GM23338 (cell line): ENCODE results near the gene OTUD4. TPM values are rescaled to one million over a fixed set of nuclear protein-coding genes. Genes with fewer than 3 reads are reported as not detected.

ENCODE experiments used
- ATAC-seq: fragments of 200-7000 bp; cut with Tn5 transposase; 3 replicates; pipeline ENCODE4 v1.9.1; 2020
- DNase-seq: peaks from one replicate; pipeline ENCODE4 v3.0.0-alpha.2; 2015; ENCODE audit warnings: low spot score
- H2AFZ ChIP-seq: fragments of 200-600 bp; sonication (generic); 2 replicates; pipeline ENCODE4 v1.8.0; 2016; ENCODE audit warnings: antibody characterized with exemption, mild to moderate bottlenecking, moderate library complexity
- H3F3A ChIP-seq: fragments of 200-600 bp; sonication (generic); replicated peaks from 2 replicates; pipeline ENCODE4 v1.8.0; 2017; ENCODE audit warnings: antibody characterized with exemption, mixed run types, low read depth
- H3K27ac ChIP-seq: fragments of 200-600 bp; sonication (generic); 2 replicates; pipeline ENCODE4 v1.6.1; 2016; ENCODE audit warnings: low read depth
- H3K27me3 ChIP-seq: fragments of 200-600 bp; sonication (generic); 2 replicates; pipeline ENCODE4 v1.8.0; 2016; ENCODE audit warnings: mild to moderate bottlenecking, mixed run types, moderate library complexity; ENCODE audit not compliant: insufficient read depth
- H3K36me3 ChIP-seq: fragments of 200-600 bp; sonication (generic); 2 replicates; pipeline ENCODE4 v1.8.0; 2016; ENCODE audit warnings: mild to moderate bottlenecking; ENCODE audit not compliant: insufficient read depth
- H3K4me1 ChIP-seq: fragments of 200-600 bp; sonication (generic); 2 replicates; pipeline ENCODE4 v1.8.0; 2016; ENCODE audit warnings: mild to moderate bottlenecking, moderate library complexity; ENCODE audit not compliant: insufficient read depth
- H3K4me2 ChIP-seq: fragments of 200-600 bp; sonication (generic); 2 replicates; pipeline ENCODE4 v1.7.1; 2017; ENCODE audit warnings: mixed run types
- H3K4me3 ChIP-seq: fragments of 200-600 bp; sonication (generic); 2 replicates; pipeline ENCODE4 v1.6.1; 2016; ENCODE audit warnings: mixed run types
- H3K79me2 ChIP-seq: fragments of 200-600 bp; sonication (generic); replicated peaks from 2 replicates; pipeline ENCODE4 v1.8.0; 2017; ENCODE audit warnings: mild to moderate bottlenecking; ENCODE audit not compliant: insufficient read depth
- H3K9me2 ChIP-seq: fragments of 200-600 bp; sonication (generic); 2 replicates; pipeline ENCODE4 v1.8.0; 2017; ENCODE audit not compliant: insufficient read depth
- H4K20me1 ChIP-seq: fragments of 200-600 bp; sonication (generic); replicated peaks from 2 replicates; pipeline ENCODE4 v1.8.0; 2017; ENCODE audit warnings: mild to moderate bottlenecking; ENCODE audit not compliant: insufficient read depth
- H3K27ac Mint-ChIP-seq: 2 replicates; pipeline ENCODE4 v1.8.0; 2020; ENCODE audit warnings: inconsistent platforms, mild to moderate bottlenecking, moderate library complexity, mixed read lengths
- H3K27me3 Mint-ChIP-seq: 3 replicates; pipeline ENCODE4 v1.8.0; 2022; ENCODE audit warnings: low read depth, mild to moderate bottlenecking, moderate library complexity, mixed read lengths, inconsistent platforms; ENCODE audit not compliant: insufficient read depth, poor library complexity
- H3K36me3 Mint-ChIP-seq: 3 replicates; pipeline ENCODE4 v1.8.0; 2021; ENCODE audit warnings: low read depth, mild to moderate bottlenecking, inconsistent platforms, moderate library complexity, mixed read lengths
- H3K4me1 Mint-ChIP-seq: 3 replicates; pipeline ENCODE4 v1.8.0; 2020; ENCODE audit warnings: mild to moderate bottlenecking, inconsistent platforms, mixed read lengths
- H3K4me3 Mint-ChIP-seq: 3 replicates; pipeline ENCODE4 v1.8.0; 2021; ENCODE audit warnings: moderate library complexity, mild to moderate bottlenecking, inconsistent platforms, mixed read lengths
- H3K9me3 Mint-ChIP-seq: 3 replicates; pipeline ENCODE4 v1.8.0; 2020; ENCODE audit warnings: moderate library complexity, mild to moderate bottlenecking, inconsistent platforms, mixed read lengths
- CREB1 ChIP-seq: fragments of 250-450 bp; sonication (Bioruptor Pico); IDR thresholded peaks from 2 replicates; pipeline ENCODE4 v1.5.0; 2020; ENCODE audit warnings: low read depth, mild to moderate bottlenecking, moderate library complexity
- ETS1 ChIP-seq: IDR thresholded peaks from 2 replicates; pipeline ENCODE4 v1.6.1; 2016; ENCODE audit warnings: antibody characterized with exemption
- EZH2 ChIP-seq: fragments of 200-600 bp; sonication (generic); IDR thresholded peaks from one replicate; pipeline ENCODE4 v1.8.0; 2017; ENCODE audit warnings: antibody characterized with exemption, mild to moderate bottlenecking, low read depth; ENCODE audit not compliant: unreplicated experiment
- EZH2phosphoT487 ChIP-seq: fragments of 200-600 bp; sonication (generic); IDR thresholded peaks from one replicate; pipeline ENCODE4 v1.8.1; 2018; ENCODE audit warnings: antibody characterized with exemption; ENCODE audit not compliant: unreplicated experiment
- JUNB ChIP-seq: IDR thresholded peaks from one replicate; pipeline ENCODE4 v1.6.1; 2016; ENCODE audit warnings: antibody characterized with exemption; ENCODE audit not compliant: unreplicated experiment
- NANOG ChIP-seq: IDR thresholded peaks from 2 replicates; pipeline ENCODE4 v1.6.1; 2016; ENCODE audit warnings: antibody characterized with exemption, borderline replicate concordance
- POLR2AphosphoS5 ChIP-seq: IDR thresholded peaks from 2 replicates; pipeline ENCODE4 v1.6.1; 2016; ENCODE audit warnings: antibody characterized with exemption, low read depth
- REST ChIP-seq: IDR thresholded peaks from one replicate; pipeline ENCODE4 v1.6.1; 2018; ENCODE audit warnings: antibody characterized with exemption; ENCODE audit not compliant: unreplicated experiment
- STAT1 ChIP-seq: IDR thresholded peaks from one replicate; pipeline ENCODE4 v1.6.1; 2016; ENCODE audit warnings: antibody characterized with exemption; ENCODE audit not compliant: unreplicated experiment
- ZNF331 ChIP-seq: fragments of 250-450 bp; sonication (Bioruptor Pico); IDR thresholded peaks from 2 replicates; pipeline ENCODE4 v1.5.0; 2020; ENCODE audit warnings: low read depth, mild to moderate bottlenecking, moderate library complexity
- ZNF462 ChIP-seq: fragments of 250-450 bp; sonication (Bioruptor Pico); IDR thresholded peaks from 2 replicates; pipeline ENCODE4 v1.5.0; 2020; ENCODE audit warnings: mild to moderate bottlenecking, moderate library complexity
- polyA plus RNA-seq: library from polyadenylated mRNA; unstranded; fragments of >200 nt; fragmentation: Nextera tagmentation; extraction: Ambion mirVana; gene quantifications from 2 replicates; pipeline ENCODE4 v1.2.1, GENCODE V29; 2016
- total RNA-seq: library from RNA; depleted of rRNA; stranded (reverse); fragments of >200 nt; shearing (Covaris generic); gene quantifications from 2 replicates; pipeline ENCODE4 v1.2.3, GENCODE V29; 2014

Gene OTUD4
- total and polyA plus RNA-seq, 2 experiments from 2014 or later, result 17.9 to 53.2 TPM

GRCh38 chr4:145090380-145090779 lies 90.0 kb downstream of the OTUD4 start (continued):
- TF ChIP-seq REST (no peak), STAT1 (no peak)

GRCh38 chr4:145083891-145084605 lies 96.3 kb downstream of the OTUD4 start:
- Histone ChIP-seq H3K79me2 (peaks cover 57% of the 10 kb centered on the region), H3F3A (no peaks in the 10 kb centered on the region), H3K27me3 (no peaks in the 10 kb centered on the region), H3K4me2 (no peak overlapping the region), H3K36me3 (no peaks in the 10 kb centered on the region; the same call in 1 of the 2 replicates), H2AFZ (no peak overlapping the region), H4K20me1 (no peaks in the 10 kb centered on the region), H3K27ac (no peak overlapping the region), H3K9me2 (no peaks in the 10 kb centered on the region), H3K4me3 (no peak overlapping the region), H3K4me1 (no peaks in the 10 kb centered on the region)
- Mint-ChIP-seq H3K4me1 (no peaks in the 10 kb centered on the region; the same call in 2 of the 3 replicates), H3K9me3 (no peaks in the 10 kb centered on the region), H3K4me3 (no peak overlapping the region), H3K27me3 (no peaks in the 10 kb centered on the region), H3K27ac (no peak overlapping the region), H3K36me3 (peaks cover 30% of the 10 kb centered on the region)
- no peak for DNase-seq
- ATAC-seq, result no peak
- TF ChIP-seq CREB1 (CRISPR knock-in tag) (no peak), NANOG (no peak), JUNB (no peak), ZNF462 (CRISPR knock-in tag) (no peak), EZH2 (no peak), EZH2phosphoT487 (no peak), ETS1 (no peak), POLR2AphosphoS5 (no peak), ZNF331 (CRISPR knock-in tag) (no peak)
